Liver (tissue), 3 donors: ENCODE results near the gene PGD.

Experiments
- EGR1 ChIP-seq, 2 donors: IDR thresholded peaks; 2 replicates each; pipeline ENCODE4 v1.6.1; 2016 to 2018; ENCODE audit warnings: antibody characterized with exemption in 2 of 2, low read depth in 2 of 2
- FOXA1 ChIP-seq: IDR thresholded peaks from 2 replicates; pipeline ENCODE4 v1.6.1; 2016; ENCODE audit warnings: antibody characterized with exemption
- FOXA2 ChIP-seq: IDR thresholded peaks from 2 replicates; pipeline ENCODE4 v1.6.1; 2016; ENCODE audit warnings: antibody characterized with exemption
- GABPA ChIP-seq, 2 donors: IDR thresholded peaks in 1 of 2; conservative IDR thresholded peaks in 1 of 2; 2 replicates each; pipeline ENCODE4 v1.6.1; 2016; ENCODE audit warnings: antibody characterized with exemption in 2 of 2, mild to moderate bottlenecking in 1 of 2, moderate library complexity in 1 of 2
- HNF4G ChIP-seq: IDR thresholded peaks from 2 replicates; pipeline ENCODE4 v1.6.1; 2016; ENCODE audit warnings: antibody characterized with exemption
- JUND ChIP-seq, 2 donors: IDR thresholded peaks; 2 replicates each; pipeline ENCODE4 v1.6.1; 2016; ENCODE audit warnings: antibody characterized with exemption in 2 of 2
- NR2F2 ChIP-seq: IDR thresholded peaks from 2 replicates; pipeline ENCODE4 v1.6.1; 2016; ENCODE audit warnings: antibody characterized with exemption
- SP1 ChIP-seq: IDR thresholded peaks from 2 replicates; pipeline ENCODE4 v1.6.1; 2018; ENCODE audit warnings: antibody characterized with exemption, mild to moderate bottlenecking
- TAF1 ChIP-seq: conservative IDR thresholded peaks from 2 replicates; pipeline ENCODE4 v1.6.1; 2016; ENCODE audit warnings: antibody characterized with exemption, mild to moderate bottlenecking
- YY1 ChIP-seq: IDR thresholded peaks from 2 replicates; pipeline ENCODE4 v1.6.1; 2016; ENCODE audit warnings: antibody characterized with exemption, mild to moderate bottlenecking
- ZBTB33 ChIP-seq: IDR thresholded peaks from 2 replicates; pipeline ENCODE4 v1.6.1; 2016; ENCODE audit warnings: antibody characterized with exemption
- TF ChIP-seq, protein P1 (sequence below): fragments of 150-350 bp; IDR thresholded peaks from 2 replicates; pipeline ENCODE4 v1.5.1; 2017; ENCODE audit warnings: improper control_type of control experiment, low read depth, low read length; ENCODE audit not compliant: missing input control
- TF ChIP-seq, protein P2 (sequence below): IDR thresholded peaks from 2 replicates; pipeline ENCODE4 v1.6.1; 2016; ENCODE audit warnings: antibody characterized with exemption
- TF ChIP-seq, protein P3 (sequence below): IDR thresholded peaks from 2 replicates; pipeline ENCODE4 v1.6.1; 2016; ENCODE audit warnings: antibody characterized with exemption
- donor health status: healthy.
- donor health status: healthy.

DNA sequence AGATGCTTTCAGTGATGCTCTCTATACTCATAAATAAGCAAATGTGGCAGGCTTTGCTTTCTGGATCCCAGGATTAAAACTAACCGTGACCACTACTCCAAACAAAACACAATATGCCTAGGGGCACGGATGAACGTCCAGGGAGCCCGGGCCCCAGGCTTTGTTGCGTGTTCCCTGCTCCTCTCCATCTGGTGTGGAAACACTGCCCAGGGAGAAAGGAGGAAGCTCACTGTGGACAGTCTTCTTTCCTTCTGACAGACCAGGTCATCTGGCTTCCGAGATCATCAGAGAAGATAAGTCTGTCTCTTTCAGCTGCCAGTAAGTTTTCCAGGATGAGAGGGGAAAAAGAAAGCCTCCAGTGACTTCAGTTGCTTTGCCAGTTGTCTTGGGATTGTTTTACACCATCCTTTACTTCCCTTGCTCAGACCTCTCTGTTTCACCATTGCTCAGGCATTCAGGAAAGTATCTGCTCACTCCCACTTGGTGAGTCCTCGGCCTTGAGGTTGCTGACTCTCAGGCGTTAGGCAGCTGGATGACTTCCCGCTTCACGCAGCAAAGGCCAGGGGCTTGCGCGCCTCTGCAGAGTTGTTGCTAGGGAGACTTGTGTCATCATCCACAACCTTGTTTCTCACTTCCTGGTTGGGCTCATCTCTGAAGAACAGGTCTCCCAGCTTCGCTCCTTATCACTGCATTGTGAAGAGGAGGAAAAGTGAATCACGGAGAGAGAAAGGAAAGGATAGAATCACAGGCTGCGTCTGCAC, 20.6 kb upstream of the PGD start:
- TF ChIP-seq, protein P1, sequence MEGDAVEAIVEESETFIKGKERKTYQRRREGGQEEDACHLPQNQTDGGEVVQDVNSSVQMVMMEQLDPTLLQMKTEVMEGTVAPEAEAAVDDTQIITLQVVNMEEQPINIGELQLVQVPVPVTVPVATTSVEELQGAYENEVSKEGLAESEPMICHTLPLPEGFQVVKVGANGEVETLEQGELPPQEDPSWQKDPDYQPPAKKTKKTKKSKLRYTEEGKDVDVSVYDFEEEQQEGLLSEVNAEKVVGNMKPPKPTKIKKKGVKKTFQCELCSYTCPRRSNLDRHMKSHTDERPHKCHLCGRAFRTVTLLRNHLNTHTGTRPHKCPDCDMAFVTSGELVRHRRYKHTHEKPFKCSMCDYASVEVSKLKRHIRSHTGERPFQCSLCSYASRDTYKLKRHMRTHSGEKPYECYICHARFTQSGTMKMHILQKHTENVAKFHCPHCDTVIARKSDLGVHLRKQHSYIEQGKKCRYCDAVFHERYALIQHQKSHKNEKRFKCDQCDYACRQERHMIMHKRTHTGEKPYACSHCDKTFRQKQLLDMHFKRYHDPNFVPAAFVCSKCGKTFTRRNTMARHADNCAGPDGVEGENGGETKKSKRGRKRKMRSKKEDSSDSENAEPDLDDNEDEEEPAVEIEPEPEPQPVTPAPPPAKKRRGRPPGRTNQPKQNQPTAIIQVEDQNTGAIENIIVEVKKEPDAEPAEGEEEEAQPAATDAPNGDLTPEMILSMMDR = no peak
- TF ChIP-seq FOXA1 (no peak), EGR1 (IDR thresholded peaks at IDR 0.05; ENCODE audit: low read depth in 2 of 2) (no peak), ZBTB33 (no peak), NR2F2 (no peak), GABPA (IDR thresholded peaks at IDR 0.05 in 1 of 2, conservative IDR thresholded peaks at IDR 0.05 in 1 of 2) (no peak), FOXA2 (no peak), TAF1 (no peak), JUND (IDR thresholded peaks at IDR 0.05) (no peak), YY1 (no peak), SP1 (no peak), HNF4G (no peak)
- TF ChIP-seq, protein P2, sequence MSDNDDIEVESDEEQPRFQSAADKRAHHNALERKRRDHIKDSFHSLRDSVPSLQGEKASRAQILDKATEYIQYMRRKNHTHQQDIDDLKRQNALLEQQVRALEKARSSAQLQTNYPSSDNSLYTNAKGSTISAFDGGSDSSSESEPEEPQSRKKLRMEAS = no peak
- TF ChIP-seq, protein P3, sequence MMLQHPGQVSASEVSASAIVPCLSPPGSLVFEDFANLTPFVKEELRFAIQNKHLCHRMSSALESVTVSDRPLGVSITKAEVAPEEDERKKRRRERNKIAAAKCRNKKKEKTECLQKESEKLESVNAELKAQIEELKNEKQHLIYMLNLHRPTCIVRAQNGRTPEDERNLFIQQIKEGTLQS = no peak
